NCI-H1930 (cell line): ENCODE results near the gene SMAD6.

Source experiments
- DNase-seq, 2 experiments: peaks; one replicate each; lab custom pipeline; 2025; lab: John Stamatoyannopoulos, UW

The SMAD6 gene

DNA sequence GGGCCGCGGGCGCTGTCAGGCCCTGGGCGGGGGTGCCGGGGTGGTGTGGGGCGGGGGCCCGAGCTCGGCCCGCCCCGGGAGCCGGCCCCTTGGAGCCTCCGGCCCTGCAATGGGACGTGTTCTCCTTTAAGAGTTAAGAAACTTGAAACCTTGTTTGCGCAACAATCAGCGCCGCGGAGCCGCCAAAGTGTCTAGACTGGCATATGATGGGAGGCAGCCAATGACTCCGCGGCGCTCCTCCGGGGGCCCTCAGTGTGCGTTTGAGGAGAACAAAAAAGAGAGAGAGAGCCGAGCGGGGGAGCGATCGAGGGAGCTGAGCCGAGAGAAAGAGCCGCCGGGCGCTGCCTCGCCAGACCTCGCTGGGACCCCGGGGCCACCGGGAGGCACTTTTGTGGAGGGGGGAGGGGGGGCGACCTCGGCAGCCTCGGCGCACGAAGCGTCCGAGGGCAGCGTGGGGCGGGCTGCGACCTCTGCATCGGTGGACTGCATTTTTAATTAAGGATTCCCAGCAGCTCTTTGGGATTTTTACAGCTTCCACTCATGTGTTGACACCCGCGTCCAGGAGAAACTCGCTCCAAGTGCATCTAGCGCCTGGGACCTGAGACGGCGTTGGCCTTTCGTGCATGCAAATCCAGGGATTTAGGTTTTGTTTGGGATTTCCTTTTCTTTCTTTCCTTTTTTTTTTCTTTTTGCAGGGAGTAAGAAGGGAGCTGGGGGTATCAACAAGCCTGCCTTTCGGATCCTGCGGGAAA is at the start of gene SMAD6:
Gene SMAD6, plus strand, starts transcription at position 202 of the 752 bp plus-strand sequence. CDS start 1,023 bp downstream, outside the sequence.
- DNase-seq = peak; percentile 76 to 86

GRCh38 chr15:66652806-66653205 is 49.2 kb upstream of the SMAD6 start:
- no peak for DNase-seq

GRCh38 chr15:66653398-66653797 is 48.6 kb upstream of the SMAD6 start:
- DNase-seq = no peak

GRCh38 chr15:66653852-66654251 is 48.2 kb upstream of the SMAD6 start:
- DNase-seq = no peak

DNA sequence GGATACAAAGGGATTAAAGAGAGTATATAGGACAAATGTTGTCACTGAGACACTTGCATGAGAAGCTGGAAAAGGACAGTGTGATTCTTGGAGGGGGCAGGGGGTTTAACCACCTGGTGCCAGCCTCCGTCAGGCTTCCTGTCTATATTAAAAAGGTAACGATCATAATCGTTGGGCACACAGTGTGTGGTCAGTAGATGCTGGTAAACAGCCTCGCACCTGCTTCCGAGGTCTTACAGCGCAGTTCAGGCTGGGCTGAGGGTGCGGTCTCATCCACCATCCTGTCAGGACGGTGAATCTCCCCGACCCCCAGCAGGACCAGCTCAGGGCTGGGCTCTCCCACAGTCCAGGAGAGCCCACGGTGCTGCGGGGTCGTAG is 47.7 kb upstream of the SMAD6 start:
- DNase-seq = no peak

- no peak for DNase-seq
These were observed 47.2 kb upstream of the SMAD6 start for GRCh38 chr15:66654739-66655375.

GRCh38 chr15:66655511-66655910 is 46.5 kb upstream of the SMAD6 start:
- no peak for DNase-seq

- no peak for DNase-seq
These were observed 46.0 kb upstream of the SMAD6 start for GRCh38 chr15:66655997-66656396.

- no peak for DNase-seq
These were observed 44.6 kb upstream of the SMAD6 start for GRCh38 chr15:66657185-66658020.

GRCh38 chr15:66658044-66658443 is 44.0 kb upstream of the SMAD6 start:
- DNase-seq = no peak

GRCh38 chr15:66658855-66659254 is 43.2 kb upstream of the SMAD6 start:
- no peak for DNase-seq

GRCh38 chr15:66659384-66659783 is 42.7 kb upstream of the SMAD6 start:
- no peak for DNase-seq

- DNase-seq = no peak
These were observed 40.5 kb upstream of the SMAD6 start for GRCh38 chr15:66661432-66662096.

- DNase-seq = no peak
These were observed 39.5 kb upstream of the SMAD6 start for GRCh38 chr15:66662522-66662921.

DNA sequence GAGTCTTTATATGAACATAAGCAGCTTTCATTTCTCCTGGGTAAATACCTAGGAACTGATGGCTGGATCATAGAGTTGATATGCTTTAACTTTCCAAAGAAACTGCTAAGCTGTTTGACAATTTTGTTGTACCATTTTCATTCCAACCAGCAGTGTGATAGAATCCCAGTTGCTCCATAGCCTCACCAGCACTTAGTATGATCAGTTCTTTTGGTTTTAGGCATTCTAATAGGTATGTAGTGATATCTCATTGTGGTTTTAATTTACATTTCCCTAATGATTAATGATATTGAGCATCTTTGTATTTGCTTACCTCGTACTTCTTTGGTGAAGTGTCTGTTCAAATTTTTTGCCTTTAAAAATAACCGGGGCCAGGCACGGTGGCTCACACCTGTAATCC is 38.4 kb upstream of the SMAD6 start:
- no peak for DNase-seq

DNA sequence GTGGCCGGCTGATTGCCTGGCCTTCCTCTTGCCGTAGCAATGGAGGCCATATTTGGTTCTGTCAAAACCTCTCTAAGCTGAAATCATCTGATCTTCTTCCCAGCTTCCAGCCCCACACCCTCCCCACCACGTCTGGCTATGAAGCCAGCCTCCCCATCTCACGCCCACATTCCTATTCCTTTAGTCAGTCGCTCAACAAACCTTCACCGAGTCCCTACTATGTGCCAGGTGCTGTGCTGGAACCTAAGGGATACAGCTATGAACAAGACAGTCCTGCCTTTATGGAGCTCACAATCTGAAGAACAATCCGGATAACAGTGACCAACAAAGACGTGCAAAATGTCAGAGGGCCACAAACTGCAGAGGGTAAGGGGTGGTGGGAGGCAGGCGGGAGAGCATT is 31.9 kb upstream of the SMAD6 start:
- DNase-seq = no peak

GRCh38 chr15:66670762-66671580 is 31.1 kb upstream of the SMAD6 start:
- DNase-seq = no peak

DNA sequence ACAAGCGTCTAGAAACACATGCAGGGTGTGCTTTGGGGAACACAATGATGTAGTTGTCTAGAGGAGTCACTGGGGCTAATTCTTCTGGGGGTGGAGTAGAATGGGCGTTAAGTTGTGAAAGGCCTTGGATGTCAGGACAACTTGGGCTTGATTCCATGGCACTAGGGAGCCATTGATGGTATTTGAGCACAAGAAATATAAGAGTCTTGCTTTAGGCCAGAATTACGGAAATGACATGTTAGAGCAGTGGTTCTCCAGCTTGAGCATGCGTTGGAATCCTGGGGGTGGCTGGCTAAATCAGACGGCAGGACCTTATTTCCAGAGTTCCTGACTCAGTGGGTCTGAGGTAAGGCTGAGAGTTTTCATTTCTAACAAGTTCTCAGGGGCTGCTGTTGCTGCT is 29.2 kb upstream of the SMAD6 start:
- DNase-seq = no peak

GRCh38 chr15:66673410-66674322 is 28.4 kb upstream of the SMAD6 start:
- DNase-seq = no peak

DNA sequence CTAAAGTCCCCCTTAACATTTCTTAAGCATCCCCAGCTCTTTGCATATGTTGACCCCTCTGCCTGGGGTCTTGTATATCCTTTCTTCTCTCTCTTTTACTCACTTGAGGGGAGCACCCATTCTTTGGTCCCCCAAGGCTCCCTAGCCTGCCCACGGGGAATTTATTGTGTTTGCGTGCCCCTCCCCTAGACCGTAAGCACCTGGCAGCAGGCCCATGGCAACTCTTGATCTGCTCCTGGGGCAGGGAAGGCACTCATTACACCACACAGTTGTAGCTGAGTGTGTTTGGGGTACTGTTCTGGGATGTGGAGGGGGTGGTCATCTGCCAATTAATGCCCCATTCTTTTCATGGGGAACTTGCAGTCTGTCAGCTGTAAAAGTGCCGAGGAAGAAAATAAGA is 27.3 kb upstream of the SMAD6 start:
- DNase-seq = no peak
